Measurements from ENCODE around the gene UBXN4.
"Not testable (repeated sequence)": the region's sequence is repeated elsewhere in the genome, so short reads cannot be mapped to it uniquely, and the experiment has no call there.

Gene UBXN4

DNA sequence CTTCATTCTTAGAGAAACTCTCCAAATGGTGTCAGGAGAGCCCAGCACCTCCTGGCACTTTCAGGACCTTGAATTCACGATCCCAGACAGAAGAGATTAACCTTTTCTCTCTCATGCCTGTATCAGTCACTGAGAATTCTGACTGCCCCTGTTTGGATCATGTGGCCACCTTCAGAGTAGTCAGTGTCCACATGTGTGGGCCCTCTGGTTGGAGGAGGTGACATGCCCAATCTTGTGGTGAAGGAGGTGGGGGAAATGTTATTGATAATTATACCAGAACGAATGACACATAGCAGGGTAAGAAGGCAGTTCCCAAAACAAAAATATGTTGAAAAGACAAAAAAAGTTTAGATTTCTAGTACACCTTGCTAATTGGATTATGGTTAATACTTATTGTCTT is 31.7 kb downstream of the UBXN4 start:
- no peak for DNase-seq

DNA sequence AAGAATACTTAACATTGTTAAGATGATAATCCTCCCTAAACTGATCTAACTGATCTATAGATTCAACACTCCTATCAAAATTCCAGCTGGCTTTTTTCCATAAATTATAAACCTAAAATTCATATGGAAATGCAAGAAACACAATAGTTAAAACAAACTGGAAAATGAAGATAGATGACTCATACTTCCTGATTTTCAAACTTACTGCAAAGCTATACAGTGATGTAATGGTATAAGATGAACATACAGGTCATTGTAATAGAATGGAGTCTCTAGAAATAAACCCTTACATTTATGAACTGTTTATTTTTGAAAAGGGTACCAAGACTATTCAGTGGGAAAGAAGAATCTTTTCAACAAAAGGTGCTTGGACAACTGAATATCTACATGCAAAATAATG is 32.3 kb downstream of the UBXN4 start:
- DNase-seq, result peak in 1 of 2 donors; percentile 46

DNA sequence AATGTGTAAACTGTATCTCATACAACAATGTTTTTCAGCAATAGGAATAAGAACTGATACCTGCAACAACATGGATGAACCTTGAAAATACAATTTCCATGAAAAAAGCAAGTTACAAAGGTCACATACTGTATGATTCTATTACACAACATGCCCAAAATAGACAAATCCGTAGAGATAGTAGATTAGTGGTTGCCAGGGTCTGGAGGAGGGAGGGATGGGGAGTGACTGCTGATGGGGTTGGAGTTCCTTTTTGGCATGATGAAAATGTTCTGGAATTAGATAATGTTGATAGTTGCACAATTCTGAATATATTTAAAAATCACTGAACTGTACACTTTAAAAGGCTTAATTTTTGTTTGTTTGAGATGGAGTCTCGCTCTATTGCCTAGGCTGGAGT is 33.8 kb downstream of the UBXN4 start:
- no peak for DNase-seq

DNA sequence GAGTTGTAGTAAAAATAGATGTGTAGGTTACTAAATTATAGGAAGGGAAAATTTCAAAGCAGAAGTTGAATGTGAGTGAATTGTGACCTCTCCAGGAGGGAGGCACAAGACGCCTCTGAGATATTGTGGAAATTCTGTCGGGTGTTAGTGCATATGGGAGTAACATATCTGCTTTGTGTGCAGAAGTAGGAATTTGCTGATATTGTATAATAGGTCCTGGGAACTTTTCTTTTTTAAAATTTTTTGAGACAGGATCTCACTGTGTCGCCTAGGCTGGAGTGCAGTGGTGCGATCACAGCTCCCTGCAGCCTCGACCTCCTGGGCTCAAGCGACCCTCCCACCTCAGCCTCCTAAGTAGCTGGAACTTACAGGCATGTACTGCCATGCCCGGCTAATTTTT is 34.7 kb downstream of the UBXN4 start:
- DNase-seq, result no peak

DNA sequence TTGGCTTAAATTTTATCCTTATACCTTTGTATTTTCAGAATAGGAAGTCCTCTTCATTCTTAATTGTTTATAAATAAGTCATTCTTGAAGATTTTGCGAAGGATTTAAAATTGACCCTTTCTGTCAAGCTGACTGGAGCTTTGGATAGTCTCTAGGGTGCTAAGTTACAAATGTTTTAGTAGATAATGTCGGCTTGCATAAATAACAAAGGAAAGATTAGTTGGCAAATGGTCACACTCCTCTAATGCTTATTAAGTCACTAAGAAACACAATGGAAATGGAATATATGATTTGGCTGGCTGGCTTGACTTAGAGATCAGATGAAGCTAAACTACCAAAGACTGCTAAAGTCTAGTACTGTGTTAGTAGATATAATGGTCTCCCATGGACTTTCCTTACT is 40.6 kb downstream of the UBXN4 start:
- no peak for DNase-seq

DNA sequence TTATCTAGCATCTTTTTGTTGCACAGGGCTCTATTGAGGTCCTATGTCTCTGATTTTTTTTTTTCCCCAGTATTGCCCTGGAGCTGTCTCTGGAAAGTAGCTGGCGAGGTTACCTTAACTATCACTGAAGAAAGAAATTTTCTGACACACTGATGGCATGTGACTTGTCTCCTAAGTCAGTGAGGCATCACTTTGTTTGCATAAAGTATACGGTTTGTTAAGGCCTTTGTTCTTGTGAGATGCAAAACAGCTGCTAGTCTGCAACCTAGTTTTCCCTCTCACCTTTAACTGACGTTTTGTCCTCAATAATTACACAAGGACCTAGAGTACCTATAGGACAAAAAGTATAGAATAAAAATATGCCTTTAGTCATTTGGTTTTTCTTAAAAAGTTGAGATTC is 41.8 kb downstream of the UBXN4 start:
- no peak for DNase-seq

DNA sequence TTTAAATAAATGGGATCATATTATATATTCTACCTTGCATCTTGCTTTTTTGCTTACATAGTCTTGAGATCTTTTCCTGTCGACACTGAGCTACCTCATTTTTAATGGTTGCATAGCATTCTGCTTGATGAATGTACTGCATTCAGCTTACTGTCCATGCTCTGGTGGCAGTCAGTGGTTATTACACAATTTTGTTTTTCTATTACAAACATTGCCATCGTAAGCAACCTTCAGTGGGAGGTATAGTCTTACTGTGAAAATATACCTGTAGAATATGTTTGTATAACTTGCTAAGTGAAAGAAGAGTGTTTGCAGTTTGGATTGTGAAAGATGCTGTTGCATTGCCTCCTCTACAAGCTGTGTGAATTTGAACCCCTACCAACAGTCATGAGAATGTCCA is 43.4 kb downstream of the UBXN4 start:
- DNase-seq, result no peak

DNA sequence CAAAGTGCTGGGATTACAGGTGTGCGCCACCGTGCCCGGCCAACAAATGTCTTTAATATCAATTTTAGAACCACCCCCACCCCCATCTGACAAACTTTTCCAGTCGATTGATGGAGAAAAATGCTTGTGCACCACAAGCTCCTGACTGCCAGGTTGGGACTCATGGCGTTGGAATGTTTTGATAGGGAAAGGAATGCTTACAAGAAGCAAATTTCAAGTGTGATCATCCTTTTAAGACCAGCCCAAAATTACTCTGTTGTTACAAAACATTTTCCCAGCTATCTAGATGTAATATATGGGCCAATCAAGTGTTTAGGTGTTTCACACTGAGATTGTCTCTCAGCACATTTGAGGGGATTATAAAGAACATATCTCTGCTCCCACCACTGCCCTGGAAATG is 45.2 kb downstream of the UBXN4 start:
- no peak for DNase-seq

DNA sequence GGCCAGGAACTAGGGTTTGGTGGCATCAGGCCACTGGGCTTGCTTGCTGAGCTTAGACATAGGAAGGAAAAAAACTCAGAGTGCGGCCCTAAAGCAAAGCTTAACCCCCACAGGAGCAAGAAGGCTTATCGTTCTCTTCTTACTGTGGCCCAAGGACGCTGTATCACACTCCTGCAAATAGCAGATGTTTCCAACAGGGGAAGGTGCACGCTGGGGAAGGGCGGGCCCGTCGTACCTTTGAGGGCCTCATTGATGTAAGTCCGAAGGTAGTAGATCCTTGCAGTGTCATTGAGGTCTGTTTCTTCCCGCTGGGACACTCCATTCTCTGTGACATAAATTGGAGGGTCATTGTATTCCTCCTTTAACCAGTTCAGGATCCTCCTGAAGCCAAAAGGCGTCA is 48.8 kb downstream of the UBXN4 start:
- no peak for DNase-seq

DNA sequence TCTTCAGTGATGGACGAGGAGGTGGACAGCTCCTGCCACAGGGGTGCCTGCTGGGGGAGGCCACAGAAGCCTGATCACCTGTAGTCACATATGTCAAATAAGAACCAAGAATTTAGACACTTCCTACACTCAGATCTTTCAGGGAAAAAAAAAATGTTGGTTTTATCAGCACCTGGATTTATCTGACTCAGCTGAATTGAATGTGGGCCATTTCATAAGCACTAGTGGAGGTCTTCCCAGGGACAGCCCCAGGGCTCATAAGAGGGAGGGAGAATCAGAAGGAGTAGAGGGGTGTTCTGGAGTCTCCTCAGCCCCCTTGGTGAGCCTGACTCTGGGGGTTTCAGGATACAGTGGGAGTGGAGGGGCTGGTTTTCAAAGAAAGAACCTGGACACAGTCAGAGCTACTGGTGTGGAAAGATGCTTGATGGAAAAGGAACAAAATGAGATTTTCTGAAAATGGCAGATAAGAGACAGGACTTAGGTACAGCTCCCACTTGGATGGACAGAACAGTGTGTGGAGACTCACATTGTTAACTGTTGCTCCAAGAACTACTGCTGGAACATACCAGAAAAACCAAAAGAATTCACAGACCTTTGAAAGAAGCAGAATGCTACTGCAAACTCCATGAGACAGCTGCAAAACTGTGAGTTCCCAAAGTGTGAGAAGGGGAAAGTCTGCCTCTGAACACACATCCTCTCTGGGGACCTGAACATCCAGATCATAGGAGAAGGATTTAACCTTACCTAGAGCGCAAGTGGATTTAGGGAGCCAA is 49.9 kb downstream of the UBXN4 start:
- no peak for DNase-seq

DNA sequence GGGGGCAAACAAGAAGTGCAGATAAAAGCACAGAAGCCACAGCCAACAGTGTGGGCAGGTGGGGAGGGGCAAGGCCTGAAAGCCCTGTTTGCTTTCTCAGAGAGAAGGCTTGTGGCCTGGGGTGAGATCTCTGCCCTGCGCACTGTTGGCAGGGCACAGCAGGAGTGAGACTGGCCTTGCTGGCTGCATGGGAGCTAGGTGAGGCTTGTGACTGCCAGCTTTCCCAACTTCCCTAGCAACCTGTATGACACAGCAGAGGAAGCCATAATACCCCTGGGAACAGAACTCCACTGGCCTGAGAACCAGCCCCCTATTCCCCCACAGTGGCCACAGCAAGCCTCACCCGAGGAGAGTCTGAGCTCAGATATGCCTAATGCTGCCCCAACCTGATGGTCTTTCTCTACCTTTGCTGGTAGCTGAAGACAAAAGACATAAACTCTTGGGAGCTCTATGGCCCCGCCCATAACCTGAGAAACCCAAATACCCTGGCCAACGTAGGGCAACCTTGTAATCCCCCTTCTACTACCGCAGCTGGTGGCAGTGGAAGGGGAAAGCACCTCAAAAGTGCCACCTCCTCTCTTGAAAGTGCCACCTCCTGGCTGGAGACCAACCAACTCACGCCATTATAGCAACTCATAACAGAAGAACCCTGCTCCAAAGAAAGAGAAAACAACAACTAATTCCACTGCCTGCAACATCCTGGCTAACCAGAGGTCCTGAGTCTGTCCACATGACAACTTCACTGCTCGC is 50.9 kb downstream of the UBXN4 start:
- peak in 1 of 2 donors; percentile 14 for DNase-seq

DNA sequence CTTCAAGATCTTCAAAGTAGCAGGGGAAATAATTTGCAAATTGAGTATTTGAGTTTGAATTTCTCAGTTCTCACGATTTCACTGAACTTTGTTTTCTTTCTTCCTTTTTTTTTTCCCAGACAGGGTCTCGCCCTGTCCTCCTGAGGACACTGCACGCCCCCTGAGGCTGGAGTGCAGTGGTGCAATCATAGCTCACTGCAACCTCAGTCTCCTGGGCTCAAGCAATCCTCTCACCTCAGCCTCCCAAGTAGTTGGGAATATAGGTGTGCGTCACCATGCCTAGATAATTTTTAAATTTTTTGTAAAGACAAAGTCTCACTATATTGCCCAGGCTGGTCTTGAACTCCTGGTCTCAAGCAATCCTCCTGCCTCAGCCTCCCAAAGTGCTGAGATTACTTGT is 54.0 kb downstream of the UBXN4 start:
- DNase-seq, result not testable (repeated sequence)

DNA sequence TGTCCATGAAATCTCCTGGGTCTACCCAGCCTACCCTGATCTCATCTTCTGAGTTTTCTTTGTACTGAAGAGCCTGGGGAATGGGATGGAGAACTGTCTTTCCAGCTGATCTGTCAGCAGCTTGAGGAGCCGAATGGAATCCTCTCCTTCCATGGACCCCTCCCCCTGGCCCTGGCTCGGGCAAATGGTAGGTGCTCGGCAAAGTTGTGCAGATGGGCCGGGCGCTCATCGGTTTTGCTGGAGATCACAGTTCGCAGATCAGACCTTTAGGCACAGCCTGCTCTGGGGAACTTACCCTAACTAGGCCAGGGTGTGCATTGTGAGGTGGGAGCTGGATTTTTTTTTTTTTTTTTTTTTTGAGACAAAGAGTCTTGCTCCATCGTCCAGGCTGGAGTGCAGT is 55.0 kb downstream of the UBXN4 start:
- no peak for DNase-seq

DNA sequence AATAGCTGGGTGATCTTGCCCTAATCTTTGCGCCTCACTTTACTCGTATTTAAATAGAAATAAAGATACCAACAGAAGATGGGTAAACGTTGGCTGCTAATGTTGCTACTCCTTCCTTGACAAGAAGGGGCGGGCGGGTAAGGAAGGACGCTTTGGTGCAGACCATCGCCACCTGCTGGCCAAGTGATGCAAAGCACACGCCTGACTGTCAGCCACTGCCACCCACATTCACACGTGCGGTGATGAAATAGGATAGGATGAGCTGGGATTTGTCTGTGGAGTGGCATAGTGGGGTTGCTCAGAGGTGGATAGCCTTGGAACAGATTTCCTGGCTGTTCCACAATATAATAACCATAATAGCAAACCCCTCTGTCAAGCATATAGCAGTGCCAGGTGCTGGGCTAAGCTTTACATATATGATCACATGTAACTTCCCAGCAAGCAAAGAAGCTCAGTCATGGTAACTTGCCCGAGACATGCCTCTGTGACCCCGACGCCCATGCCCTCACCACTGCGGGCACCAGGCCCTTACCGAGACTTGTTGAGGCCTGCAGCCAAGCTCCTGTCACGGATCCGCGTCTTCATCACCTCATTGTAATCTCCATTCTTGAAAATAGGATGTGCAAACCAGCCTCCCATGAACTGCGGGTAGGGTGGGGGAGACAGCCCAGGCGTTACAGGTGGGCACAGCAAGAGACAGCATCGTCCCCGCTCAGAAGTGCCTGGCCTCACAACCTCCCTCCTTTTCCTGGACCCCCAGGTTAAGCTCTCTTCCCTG is 56.0 kb downstream of the UBXN4 start:
- DNase-seq, result peak; percentile 72 to 81

DNA sequence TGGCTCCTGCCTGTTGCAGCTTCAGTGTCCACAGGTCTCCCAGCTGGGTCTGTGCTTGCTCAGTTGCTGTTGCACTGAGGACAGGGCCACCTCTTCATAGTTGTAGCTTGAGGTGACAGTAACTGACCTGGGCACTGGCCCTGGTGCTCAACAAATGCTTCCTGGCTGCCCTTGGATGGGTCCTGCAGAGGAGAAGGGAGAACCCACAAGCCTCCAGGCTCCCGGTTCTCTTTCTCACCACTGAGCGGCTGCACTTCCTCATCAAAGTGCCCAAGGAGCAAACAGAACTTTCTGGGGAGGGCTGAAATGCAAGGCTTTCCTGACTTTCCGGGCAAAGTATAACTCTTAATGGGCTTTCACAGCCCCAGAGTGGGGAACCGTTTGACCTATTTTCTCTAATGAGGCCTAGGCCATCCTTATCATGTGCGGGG is 56.6 kb downstream of the UBXN4 start:
- peak in 1 of 2 donors; percentile 23 for DNase-seq

DNA sequence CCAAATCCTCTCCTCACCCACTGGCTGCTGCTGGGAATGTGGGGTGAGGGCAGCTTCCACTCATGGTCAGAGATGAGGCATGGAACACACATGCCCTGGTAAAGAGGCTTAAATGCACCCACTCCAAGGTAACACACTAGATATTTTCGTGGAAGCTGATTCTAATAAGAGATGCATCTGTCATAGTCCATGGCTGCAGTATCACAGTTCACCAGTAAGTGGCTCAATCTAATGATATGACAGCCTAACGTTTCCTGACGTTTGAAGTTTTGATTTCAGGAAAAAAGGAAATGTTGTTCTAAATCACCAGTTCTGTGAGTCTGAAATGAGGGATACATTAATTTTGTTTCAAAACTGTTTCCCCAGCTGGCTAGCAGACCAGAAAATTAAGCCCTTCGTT is 57.1 kb downstream of the UBXN4 start:
- DNase-seq, result peak in 1 of 2 donors; percentile 8

DNA sequence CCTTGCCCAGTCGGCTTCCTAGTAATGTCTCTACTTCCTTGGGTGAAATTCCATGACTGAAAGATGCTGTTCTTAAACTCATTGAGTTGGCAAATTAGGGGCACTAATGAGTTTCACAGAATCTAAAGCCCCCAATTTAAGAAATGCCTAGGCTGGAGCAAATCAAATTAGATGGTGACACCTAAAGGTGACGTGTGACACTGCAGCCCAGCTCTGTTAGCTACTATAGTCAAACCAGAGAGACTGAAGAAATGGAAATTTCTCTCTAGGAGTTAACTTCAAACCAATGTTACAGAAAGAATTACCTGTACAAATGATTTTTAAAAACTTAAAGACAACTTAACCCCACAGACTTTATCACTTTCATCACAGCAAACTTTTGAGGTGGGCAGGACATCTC is 58.1 kb downstream of the UBXN4 start:
- DNase-seq, result no peak

DNA sequence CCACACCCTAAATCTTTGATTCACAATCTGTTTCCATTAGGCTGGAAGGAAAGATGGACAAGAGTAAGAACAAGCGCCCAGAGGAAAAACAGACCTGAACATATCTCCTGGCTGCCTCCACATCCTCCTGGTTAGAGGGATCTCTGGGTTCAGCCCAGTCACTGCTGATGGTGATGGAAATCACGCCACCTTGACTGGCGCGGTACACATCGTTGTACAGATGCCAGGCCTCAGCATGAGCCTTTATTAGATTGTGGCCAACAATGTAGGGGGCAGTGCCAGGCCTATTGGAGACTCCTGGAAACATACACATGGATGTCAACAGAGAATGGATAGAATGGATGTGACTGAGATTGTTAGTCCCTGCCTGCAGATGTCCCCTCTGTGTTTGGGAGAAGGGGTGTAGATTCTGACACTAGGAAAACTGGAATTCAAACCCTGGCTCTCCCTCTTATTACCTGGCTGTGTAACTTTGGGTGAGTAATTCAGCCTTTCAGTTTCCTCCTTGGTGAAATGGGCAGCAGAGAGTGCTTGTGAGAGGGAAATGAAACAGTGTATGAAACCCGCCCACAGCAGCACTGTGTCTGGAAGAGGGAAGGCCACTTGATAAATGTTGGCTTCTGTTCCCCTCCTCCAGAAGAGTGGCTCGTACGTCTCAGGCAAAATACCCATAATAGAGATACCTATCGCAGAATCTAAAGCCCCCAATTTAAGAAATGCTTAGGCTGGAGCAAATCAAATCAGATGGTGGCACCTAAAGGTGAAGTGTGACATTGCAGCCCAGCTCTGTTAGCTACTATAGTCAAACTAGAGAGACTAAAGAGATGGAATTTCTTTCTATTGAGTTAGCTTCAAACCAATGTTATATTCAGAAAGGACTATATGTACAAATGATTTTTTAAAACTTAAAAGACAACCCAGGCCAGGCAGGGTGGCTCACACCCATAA is 59.1 kb downstream of the UBXN4 start:
- DNase-seq, result peak; percentile 48 to 69

DNA sequence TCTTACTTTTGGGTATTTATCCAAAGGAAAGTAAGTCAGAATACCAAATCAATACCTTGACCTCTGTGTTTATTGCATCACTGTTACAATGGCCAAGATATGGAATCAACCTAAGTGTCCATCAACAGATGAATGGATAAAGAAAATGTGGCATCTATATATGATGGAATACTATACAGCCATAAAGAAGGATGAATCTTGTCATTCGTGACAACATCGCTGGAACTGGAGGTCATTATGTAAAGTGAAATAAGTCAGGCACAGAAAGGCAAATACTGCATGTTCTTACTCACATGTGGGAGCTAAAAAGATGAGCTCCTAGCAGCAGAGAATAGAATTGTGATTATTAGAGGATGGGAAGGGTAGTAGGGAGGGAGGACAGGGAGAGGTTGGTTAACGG is 60.7 kb downstream of the UBXN4 start:
- no peak for DNase-seq

DNA sequence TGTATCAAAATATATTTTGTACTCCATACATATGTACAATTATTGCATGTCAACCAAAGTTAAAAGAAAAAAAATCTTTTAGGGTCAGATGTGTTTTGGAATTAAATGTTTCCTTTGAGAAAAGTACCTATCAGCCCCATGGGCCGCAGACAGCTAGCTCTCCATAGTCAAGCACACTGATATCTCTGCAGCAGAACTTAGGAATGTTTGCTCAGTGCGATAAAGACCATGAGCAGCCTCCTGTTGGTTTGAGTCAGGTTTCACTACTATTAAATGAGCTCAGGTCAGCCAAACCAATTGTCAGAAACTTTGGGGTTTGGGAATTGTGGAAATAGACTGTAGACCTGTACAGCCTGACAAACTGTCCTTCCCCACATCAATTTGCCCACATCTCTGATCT is 61.6 kb downstream of the UBXN4 start:
- DNase-seq, result no peak

DNA sequence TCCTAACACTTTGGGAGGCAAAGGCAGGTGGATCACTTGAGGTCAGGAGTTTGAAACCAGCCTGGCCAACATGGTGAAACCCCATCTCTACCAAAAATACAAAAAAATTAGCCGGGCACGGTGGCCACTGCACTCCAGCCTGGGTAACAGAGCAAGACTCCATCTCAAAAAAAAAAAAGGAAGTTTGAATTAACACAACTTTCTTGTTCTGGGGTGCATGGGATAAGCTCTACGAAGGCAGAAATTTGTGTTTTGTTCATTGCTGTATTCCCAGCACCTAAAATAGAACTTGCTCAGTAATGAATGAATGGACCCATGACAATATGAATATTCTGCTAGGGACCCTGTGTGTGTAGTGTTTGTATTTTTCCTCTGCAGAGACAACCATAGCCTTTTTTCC is 66.2 kb downstream of the UBXN4 start:
- not testable (repeated sequence) for DNase-seq

DNA sequence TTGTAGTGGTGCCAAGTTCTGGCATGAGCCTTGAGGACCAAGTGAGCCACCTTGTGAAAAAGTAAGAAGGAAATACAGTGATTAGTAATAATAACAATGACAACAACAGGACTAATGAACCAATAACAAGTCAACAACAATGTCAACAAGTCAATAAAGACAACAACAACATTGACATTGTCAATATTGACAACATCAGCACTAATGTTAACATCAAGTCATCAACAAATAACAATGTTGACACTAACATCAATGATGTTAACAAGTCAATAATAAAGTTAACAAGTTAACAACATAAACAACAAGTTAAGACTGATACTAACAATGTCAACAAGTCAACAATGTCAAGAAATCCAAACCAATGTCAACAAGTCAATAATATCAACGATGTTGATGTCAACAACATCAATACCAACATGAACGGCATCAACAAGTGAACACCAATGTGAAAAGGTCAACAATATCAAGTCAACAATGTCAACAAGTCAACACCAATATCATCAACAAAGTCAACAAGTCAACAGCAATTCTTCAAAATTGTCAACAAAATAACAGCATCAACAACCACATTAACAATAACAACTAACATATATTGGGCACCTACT is 71.4 kb downstream of the UBXN4 start:
- no peak for DNase-seq
